B cell (primary cell): ENCODE results near the gene LYPD5. TPM values are rescaled to one million over a fixed set of nuclear protein-coding genes. Genes with fewer than 3 reads are reported as not detected.

Experiments
- ATAC-seq: fragments of 200-7000 bp; cut with Tn5 transposase; one replicate; pipeline ENCODE4 v1.10.0; 2021; ENCODE audit warnings: low read depth, mild to moderate bottlenecking, moderate number of reproducible peaks, moderate library complexity
- CTCF ChIA-PET: fragments of 350-600 bp; sonication (Branson Sonifier 250); formaldehyde crosslinking; loops from one replicate; lab custom pipeline; 2021; ENCODE audit warnings: antibody characterized with exemption, inconsistent platforms; lab: Charles Lee
- POLR2A ChIA-PET: fragments of 350-600 bp; sonication (Branson Sonifier 250); formaldehyde crosslinking; loops from one replicate; lab custom pipeline; 2021; ENCODE audit warnings: antibody characterized with exemption; lab: Charles Lee
- DNase-seq: peaks from one replicate; pipeline ENCODE4 v3.0.0; 2013
- H2AFZ ChIP-seq: 2 replicates; pipeline ENCODE4 v1.6.1; 2012; ENCODE audit warnings: mild to moderate bottlenecking, low read depth, low read length; ENCODE audit not compliant: insufficient read depth, poor library complexity, severe bottlenecking
- H3K27ac ChIP-seq, 2 donors: 1 replicate in 1 of 2; 2 replicates in 1 of 2; pipeline ENCODE4 v1.5.1; 2012 to 2013; ENCODE audit warnings: low read length in 2 of 2, mild to moderate bottlenecking in 2 of 2, moderate library complexity in 1 of 2
- H3K27me3 ChIP-seq, 4 experiments: fragments of 200-600 bp in 1 of 4; sonication (generic) in 1 of 4; replicated peaks in 1 of 4; 1 replicate in 2 of 4; 2 replicates in 2 of 4; pipeline versions ENCODE4 v1.6.1 to v1.7.0; 2013 to 2016; ENCODE audit warnings: low read length in 3 of 4, mild to moderate bottlenecking in 2 of 4, mixed read lengths in 1 of 4, moderate library complexity in 1 of 4; ENCODE audit not compliant: insufficient read depth in 4 of 4, control insufficient read depth in 3 of 4; ENCODE audit errors: control extremely low read depth in 1 of 4
- H3K36me3 ChIP-seq, 2 experiments: replicated peaks in 1 of 2; 1 replicate in 1 of 2; 2 replicates in 1 of 2; pipeline versions ENCODE4 v1.6.1 to v1.7.1; 2013; ENCODE audit warnings: low read length in 1 of 2; ENCODE audit not compliant: insufficient read depth in 2 of 2, control insufficient read depth in 1 of 2; ENCODE audit errors: control extremely low read depth in 1 of 2, extremely low read depth in 1 of 2
- H3K4me1 ChIP-seq, 2 donors: fragments of 200-600 bp in 1 of 2; sonication (generic) in 1 of 2; 1 replicate in 1 of 2; 2 replicates in 1 of 2; pipeline versions ENCODE4 v1.5.1 to v1.6.1; 2013 to 2017; ENCODE audit warnings: low read length in 2 of 2; ENCODE audit not compliant: control insufficient read depth in 2 of 2, insufficient read depth in 2 of 2
- H3K4me2 ChIP-seq: replicated peaks from 2 replicates; pipeline ENCODE3; 2012; ENCODE audit warnings: mild to moderate bottlenecking, low read depth, low read length; ENCODE audit not compliant: poor library complexity, severe bottlenecking
- H3K4me3 ChIP-seq, 5 experiments: fragments of 200-600 bp in 1 of 5; sonication (generic) in 1 of 5; 1 replicate in 3 of 5; 2 replicates in 2 of 5; pipeline versions ENCODE4 v1.5.1 to v1.7.0; 2011 to 2016; ENCODE audit warnings: low read length in 4 of 5, mild to moderate bottlenecking in 4 of 5, low read depth in 2 of 5, control low read depth in 1 of 5, moderate library complexity in 1 of 5; ENCODE audit not compliant: insufficient read depth in 1 of 5; ENCODE audit errors: control extremely low read depth in 1 of 5, extremely low read depth in 1 of 5
- H3K79me2 ChIP-seq: fragments of 200-600 bp; sonication (generic); one replicate; pipeline ENCODE4 v1.6.0; 2016; ENCODE audit warnings: low read length; ENCODE audit not compliant: control insufficient read depth, insufficient read depth
- H3K9ac ChIP-seq: fragments of 200-600 bp; sonication (generic); 2 replicates; pipeline ENCODE4 v1.6.1; 2017; ENCODE audit warnings: mild to moderate bottlenecking, low read length, moderate library complexity
- H3K9me3 ChIP-seq, 3 donors: one replicate each; pipeline versions ENCODE4 v1.6.1 to v1.7.1; 2013; ENCODE audit warnings: low read length in 2 of 3; ENCODE audit not compliant: control insufficient read depth in 2 of 3, insufficient read depth in 1 of 3; ENCODE audit errors: control extremely low read depth in 1 of 3
- H4K20me1 ChIP-seq: 2 replicates; pipeline ENCODE4 v1.6.0; 2012; ENCODE audit warnings: mild to moderate bottlenecking, low read length; ENCODE audit not compliant: insufficient read depth, control insufficient read depth, poor library complexity, severe bottlenecking
- H3K27ac Mint-ChIP-seq: one replicate; pipeline ENCODE4 v1.8.0; 2021; ENCODE audit warnings: mixed read lengths
- H3K27me3 Mint-ChIP-seq: one replicate; pipeline ENCODE4 v1.8.0; 2021; ENCODE audit warnings: mixed read lengths
- H3K4me1 Mint-ChIP-seq: one replicate; pipeline ENCODE4 v1.8.0; 2021; ENCODE audit warnings: mixed read lengths
- H3K4me3 Mint-ChIP-seq: one replicate; pipeline ENCODE4 v1.8.0; 2021; ENCODE audit warnings: mixed read lengths
- H3K9me3 Mint-ChIP-seq: one replicate; pipeline ENCODE4 v1.8.0; 2022; ENCODE audit warnings: mixed read lengths; ENCODE audit not compliant: insufficient read depth
- CTCF ChIP-seq: fragments of 200-600 bp; IDR thresholded peaks from one replicate; pipeline ENCODE4 v1.8.0; 2022; ENCODE audit warnings: antibody characterized with exemption, mild to moderate bottlenecking
- EZH2 ChIP-seq: IDR thresholded peaks from 2 replicates; pipeline ENCODE4 v1.6.1; 2012; ENCODE audit warnings: borderline replicate concordance, low read depth, mild to moderate bottlenecking, moderate library complexity, low read length; ENCODE audit not compliant: insufficient read depth, poor library complexity, severe bottlenecking
- WGBS: methylation state at CpG from one replicate; pipeline ENCODE4 v1.1.5; 2013; ENCODE audit warnings: missing lambda C conversion rate; ENCODE audit not compliant: insufficient coverage; 5-methylcytosine and 5-hydroxymethylcytosine counted together
- intact Hi-C: fragments of 100-400 bp; cut with micrococcal nuclease; formaldehyde crosslinking; loops from one replicate; pipeline ENCODE4 v1.10.0; 2022
- polyA plus RNA-seq: library from polyadenylated mRNA; depleted of rRNA; stranded (reverse); fragments of >200 nt; gene quantifications from 2 replicates; pipeline ENCODE4 v1.2.3, GENCODE V29; 2012
- total RNA-seq, 2 donors: library from RNA; stranded (reverse); fragments of 120-200 nt in 1 of 2; gene quantifications; 1 replicate in 1 of 2; 2 replicates in 1 of 2; pipeline versions ENCODE4 v1.2.3 to v1.2.4, GENCODE V29; 2013 to 2022

LYPD5 gene
- total and polyA plus RNA-seq, 2 donors (not counting 1 experiment from before 2014, with no cell fraction given): 0.46 TPM; not detected in 1

- POLR2A ChIA-PET: no interaction called here
- H3K4me3 Mint-ChIP-seq: no peak overlapping the region
- no peaks in the 10 kb centered on the region for H3K9me3 Mint-ChIP-seq
- CTCF ChIA-PET: interaction anchor here (10.4 kb wide), 1 partner anchor 71 kb away, joined by 96 read pairs; no protein-coding TSS in a partner anchor
- Histone ChIP-seq H3K79me2 (no peaks in the 10 kb centered on the region), H4K20me1 (no peaks in the 10 kb centered on the region), H3K4me3 (no peak overlapping the region), H3K4me1 (peaks cover 0 to 1% of the 10 kb centered on the region in 2 donors), H3K9ac (no peak overlapping the region), H2AFZ (no peak overlapping the region), H3K27me3 (peaks cover 0 to 12% (median 9%) of the 10 kb centered on the region in 4 experiments), H3K9me3 (peaks cover 0 to 1% (median 0%) of the 10 kb centered on the region in 3 donors), H3K27ac (no peak overlapping the region), H3K4me2 (no peak overlapping the region), H3K36me3 (no peaks in the 10 kb centered on the region)
- ATAC-seq: no peak
- peaks cover 50% of the 10 kb centered on the region for H3K27me3 Mint-ChIP-seq
- H3K4me1 Mint-ChIP-seq: no peaks in the 10 kb centered on the region
- H3K27ac Mint-ChIP-seq: no peak overlapping the region
- 100% methylated on average over 1 of the region's 5 CpGs for WGBS
- TF ChIP-seq CTCF (no peak), EZH2 (no peak)
- intact Hi-C loops: loop anchor here (5.0 kb wide), 1 partner anchor 368 kb away; no protein-coding TSS in a partner anchor
- no peak for DNase-seq
Measured at GRCh38 chr19:43814663-43815352, 12.6 kb upstream of the LYPD5 start.

DNA sequence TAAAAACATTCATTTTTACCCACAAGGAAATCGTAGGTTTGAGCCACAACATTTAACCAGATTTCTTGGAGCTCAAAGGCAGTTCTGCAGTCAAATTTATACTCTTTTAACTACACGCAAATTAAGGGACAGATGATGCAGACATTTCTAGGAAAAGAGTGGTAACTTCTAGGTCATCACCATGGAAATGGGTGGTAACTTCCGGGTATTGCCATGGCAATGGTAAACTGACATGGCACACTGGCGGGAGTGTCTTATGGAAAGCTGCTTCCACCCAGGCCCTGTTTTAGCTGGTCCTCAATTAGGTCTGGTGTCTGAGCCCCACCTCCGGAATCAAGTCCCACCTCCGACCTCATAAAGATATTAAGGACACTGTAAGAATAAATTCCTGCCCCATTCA lies 10.4 kb upstream of the LYPD5 start:
- Histone ChIP-seq H3K36me3 (no peaks in the 10 kb centered on the region), H3K9me3 (peaks cover 0 to 1% (median 0%) of the 10 kb centered on the region in 3 donors), H3K27ac (no peak overlapping the region), H2AFZ (no peak overlapping the region), H3K4me1 (no peaks in the 10 kb centered on the region), H3K4me3 (no peak overlapping the region), H4K20me1 (no peaks in the 10 kb centered on the region), H3K79me2 (no peaks in the 10 kb centered on the region), H3K4me2 (no peak overlapping the region), H3K9ac (no peak overlapping the region), H3K27me3 (peaks cover 0 to 3% (median 0%) of the 10 kb centered on the region in 4 experiments)
- ChIA-PET POLR2A (no interaction called here), CTCF (interaction anchor here (1.1 to 10.4 kb wide), 4 partner anchors 9 to 293 kb away, joined by 3 to 96 read pairs (median 3); no protein-coding TSS in a partner anchor)
- no peak overlapping the region for H3K27ac Mint-ChIP-seq
- TF ChIP-seq EZH2 (no peak), CTCF (no peak)
- intact Hi-C loops: loop anchor here (5.0 kb wide), 1 partner anchor 365 kb away; no protein-coding TSS in a partner anchor
- H3K4me3 Mint-ChIP-seq: no peak overlapping the region
- ATAC-seq: no peak
- WGBS: 80% methylated on average over 2 of the region's 6 CpGs
- H3K4me1 Mint-ChIP-seq: no peaks in the 10 kb centered on the region
- peaks cover 43% of the 10 kb centered on the region for H3K27me3 Mint-ChIP-seq
- no peaks in the 10 kb centered on the region for H3K9me3 Mint-ChIP-seq
- no peak for DNase-seq
